RWPE2 (cell line): Measurements from ENCODE around the gene PCK2.
A peak's percentile ranks its signal among the peaks of the same experiment; 100 is the strongest.

Source experiments
- ATAC-seq: fragments of 200-7000 bp; cut with Tn5 transposase; 3 replicates; pipeline ENCODE4 v1.9.1; 2021; ENCODE audit warnings: low read depth
- DNase-seq: peaks from one replicate; pipeline ENCODE4 v3.0.0-alpha.2; 2020; ENCODE audit warnings: low spot score
- H3K27ac ChIP-seq: fragments of 450-650 bp; 2 replicates; pipeline ENCODE4 v1.5.1; 2017; ENCODE audit warnings: mild to moderate bottlenecking; ENCODE audit not compliant: poor library complexity, severe bottlenecking
- H3K27me3 ChIP-seq: fragments of 250-450 bp; sonication (Bioruptor Pico); 2 replicates; pipeline ENCODE4 v1.5.1; 2021; ENCODE audit warnings: mild to moderate bottlenecking, moderate library complexity; ENCODE audit not compliant: insufficient read depth, poor library complexity, severe bottlenecking
- H3K36me3 ChIP-seq: fragments of 250-450 bp; sonication (Bioruptor Pico); 2 replicates; pipeline ENCODE4 v1.5.1; 2020; ENCODE audit warnings: low read depth, mild to moderate bottlenecking, moderate library complexity
- H3K4me1 ChIP-seq: fragments of 250-450 bp; sonication (Bioruptor Pico); 2 replicates; pipeline ENCODE4 v1.5.1; 2021; ENCODE audit warnings: mild to moderate bottlenecking, moderate library complexity; ENCODE audit not compliant: insufficient read depth, poor library complexity, severe bottlenecking
- H3K4me3 ChIP-seq: fragments of 250-450 bp; sonication (Bioruptor Pico); 2 replicates; pipeline ENCODE4 v1.5.1; 2021; ENCODE audit warnings: mild to moderate bottlenecking, moderate library complexity; ENCODE audit not compliant: severe bottlenecking
- H3K9me3 ChIP-seq: fragments of 250-450 bp; sonication (Bioruptor Pico); 2 replicates; pipeline ENCODE4 v1.5.1; 2021; ENCODE audit warnings: mild to moderate bottlenecking, moderate library complexity; ENCODE audit not compliant: severe bottlenecking
- TF ChIP-seq, protein P1 (sequence below): fragments of 450-650 bp; IDR thresholded peaks from one replicate; pipeline ENCODE4 v1.5.1; 2017; ENCODE audit warnings: mild to moderate bottlenecking, moderate library complexity; ENCODE audit not compliant: poor library complexity, severe bottlenecking

PCK2 gene

DNA sequence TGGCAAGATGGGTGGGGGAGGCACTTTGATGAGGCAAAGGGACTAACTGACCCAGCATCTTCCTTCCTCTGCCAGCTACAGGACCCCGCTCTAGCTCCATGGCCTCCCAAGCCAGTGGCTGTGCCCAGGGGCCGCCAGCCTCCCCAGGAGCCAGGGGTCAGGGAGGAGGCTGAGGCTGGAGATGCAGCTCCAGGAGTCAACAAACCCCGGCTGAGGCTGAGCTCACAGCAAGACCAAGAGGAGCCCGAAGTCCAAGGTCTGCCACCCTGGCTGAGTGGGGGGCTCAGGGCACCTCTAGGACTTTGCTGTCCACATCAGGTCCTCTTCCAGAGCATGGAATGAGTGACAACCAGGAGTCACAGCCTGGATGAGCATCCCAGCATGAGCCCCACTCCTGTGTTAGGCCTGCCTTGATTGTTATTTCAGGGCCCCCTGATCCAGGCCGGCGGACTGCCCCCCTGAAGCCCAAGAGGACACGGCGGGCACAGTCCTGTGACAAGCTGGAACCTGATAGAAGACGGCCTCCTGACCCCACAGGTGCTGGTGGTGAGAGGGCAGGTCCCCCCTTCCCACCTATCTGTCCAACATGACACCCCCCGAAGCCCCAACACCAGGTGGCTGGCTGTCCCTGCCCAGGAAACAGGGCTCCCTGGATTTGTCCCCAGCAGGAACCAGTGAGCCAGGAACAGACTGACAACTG is 25.2 kb upstream of the PCK2 start:
- Histone ChIP-seq H3K36me3 (no peaks in the 10 kb centered on the region), H3K27ac (no peak overlapping the region), H3K4me3 (no peak overlapping the region), H3K27me3 (no peaks in the 10 kb centered on the region), H3K4me1 (no peaks in the 10 kb centered on the region), H3K9me3 (no peaks in the 10 kb centered on the region)
- TF ChIP-seq, protein P1, sequence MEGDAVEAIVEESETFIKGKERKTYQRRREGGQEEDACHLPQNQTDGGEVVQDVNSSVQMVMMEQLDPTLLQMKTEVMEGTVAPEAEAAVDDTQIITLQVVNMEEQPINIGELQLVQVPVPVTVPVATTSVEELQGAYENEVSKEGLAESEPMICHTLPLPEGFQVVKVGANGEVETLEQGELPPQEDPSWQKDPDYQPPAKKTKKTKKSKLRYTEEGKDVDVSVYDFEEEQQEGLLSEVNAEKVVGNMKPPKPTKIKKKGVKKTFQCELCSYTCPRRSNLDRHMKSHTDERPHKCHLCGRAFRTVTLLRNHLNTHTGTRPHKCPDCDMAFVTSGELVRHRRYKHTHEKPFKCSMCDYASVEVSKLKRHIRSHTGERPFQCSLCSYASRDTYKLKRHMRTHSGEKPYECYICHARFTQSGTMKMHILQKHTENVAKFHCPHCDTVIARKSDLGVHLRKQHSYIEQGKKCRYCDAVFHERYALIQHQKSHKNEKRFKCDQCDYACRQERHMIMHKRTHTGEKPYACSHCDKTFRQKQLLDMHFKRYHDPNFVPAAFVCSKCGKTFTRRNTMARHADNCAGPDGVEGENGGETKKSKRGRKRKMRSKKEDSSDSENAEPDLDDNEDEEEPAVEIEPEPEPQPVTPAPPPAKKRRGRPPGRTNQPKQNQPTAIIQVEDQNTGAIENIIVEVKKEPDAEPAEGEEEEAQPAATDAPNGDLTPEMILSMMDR: no peak
- peak; percentile 77 for DNase-seq
- no peak for ATAC-seq

- H3K27me3 ChIP-seq: no peaks in the 10 kb centered on the region
- ATAC-seq: no peak
- no peaks in the 10 kb centered on the region for H3K9me3 ChIP-seq
- DNase-seq: no peak
- H3K4me3 ChIP-seq: no peak overlapping the region
- TF ChIP-seq, protein P1: no peak
- no peak overlapping the region for H3K27ac ChIP-seq
- H3K36me3 ChIP-seq: no peaks in the 10 kb centered on the region
- no peaks in the 10 kb centered on the region for H3K4me1 ChIP-seq
These were observed 24.7 kb upstream of the PCK2 start for GRCh38 chr14:24069411-24069735.

DNA sequence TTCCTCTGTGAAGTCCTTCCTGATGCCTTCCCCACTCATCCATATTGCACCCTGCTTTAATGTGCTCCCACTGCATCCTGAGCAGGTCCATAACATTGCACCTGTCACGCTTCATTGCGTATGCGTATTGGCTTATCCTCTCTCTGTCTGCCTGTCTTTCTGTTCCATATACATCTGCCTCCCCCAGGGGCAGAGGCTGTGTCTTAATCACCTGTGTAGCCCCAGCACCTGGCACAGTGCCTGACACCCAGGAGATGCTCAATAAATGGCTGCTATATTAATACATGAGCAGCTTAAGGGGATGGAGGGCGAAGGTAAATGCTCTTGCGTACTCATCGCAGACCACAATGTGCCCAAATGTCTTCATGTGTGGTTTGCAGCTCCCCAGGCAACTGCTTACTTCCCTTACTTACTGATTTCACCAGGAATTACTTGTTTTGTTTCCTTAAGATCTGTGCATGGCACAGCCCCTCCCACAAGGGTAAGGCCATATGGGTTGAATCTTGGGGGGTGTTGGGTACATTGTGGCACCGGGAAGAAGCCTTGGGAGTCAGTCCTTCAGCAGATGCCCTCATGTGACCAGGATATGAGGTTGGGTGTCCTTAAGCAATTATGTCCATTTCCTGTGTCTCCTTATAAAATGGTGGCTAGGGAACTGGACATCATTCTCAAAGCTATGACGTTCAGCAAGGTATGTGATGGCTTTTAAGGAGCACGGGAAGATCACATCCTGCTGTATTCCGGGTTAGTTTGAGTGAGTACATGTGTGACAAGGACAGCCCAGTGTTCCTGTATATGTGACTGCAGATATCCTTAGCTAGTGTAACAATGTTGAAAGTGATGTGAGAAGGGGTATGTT is 23.6 kb upstream of the PCK2 start:
- no peaks in the 10 kb centered on the region for H3K27me3 ChIP-seq
- H3K4me3 ChIP-seq: no peak overlapping the region
- H3K4me1 ChIP-seq: no peaks in the 10 kb centered on the region
- H3K36me3 ChIP-seq: no peaks in the 10 kb centered on the region
- no peak for ATAC-seq
- TF ChIP-seq, protein P1: no peak
- H3K27ac ChIP-seq: no peak overlapping the region
- no peaks in the 10 kb centered on the region for H3K9me3 ChIP-seq
- DNase-seq: peak; percentile 35

- Histone ChIP-seq H3K4me1 (no peaks in the 10 kb centered on the region), H3K27me3 (no peaks in the 10 kb centered on the region), H3K9me3 (no peaks in the 10 kb centered on the region), H3K4me3 (no peak within 1 kb of the TSS), H3K36me3 (no peaks in the 10 kb centered on the region), H3K27ac (no peak within 1 kb of the TSS)
- no peak for ATAC-seq
- DNase-seq: peak; percentile 51
- TF ChIP-seq, protein P1: no peak
These were observed 22.9 kb upstream of the PCK2 start, which contains the start of gene CPNE6 for GRCh38 chr14:24071144-24071697. CPNE6 (plus strand) TSS chr14:24071562; CDS start chr14:24072937, 1,375 bp downstream.
